GM19023 (cell line): ENCODE results near the gene BCL2L11.

Experiments used
- ATAC-seq: cut with Tn5 transposase; IDR thresholded peaks from one replicate; pipeline ENCODE4 v1.9.1; 2021; ENCODE audit warnings: mild to moderate bottlenecking, moderate library complexity; ENCODE audit not compliant: unreplicated experiment

The BCL2L11 gene

DNA sequence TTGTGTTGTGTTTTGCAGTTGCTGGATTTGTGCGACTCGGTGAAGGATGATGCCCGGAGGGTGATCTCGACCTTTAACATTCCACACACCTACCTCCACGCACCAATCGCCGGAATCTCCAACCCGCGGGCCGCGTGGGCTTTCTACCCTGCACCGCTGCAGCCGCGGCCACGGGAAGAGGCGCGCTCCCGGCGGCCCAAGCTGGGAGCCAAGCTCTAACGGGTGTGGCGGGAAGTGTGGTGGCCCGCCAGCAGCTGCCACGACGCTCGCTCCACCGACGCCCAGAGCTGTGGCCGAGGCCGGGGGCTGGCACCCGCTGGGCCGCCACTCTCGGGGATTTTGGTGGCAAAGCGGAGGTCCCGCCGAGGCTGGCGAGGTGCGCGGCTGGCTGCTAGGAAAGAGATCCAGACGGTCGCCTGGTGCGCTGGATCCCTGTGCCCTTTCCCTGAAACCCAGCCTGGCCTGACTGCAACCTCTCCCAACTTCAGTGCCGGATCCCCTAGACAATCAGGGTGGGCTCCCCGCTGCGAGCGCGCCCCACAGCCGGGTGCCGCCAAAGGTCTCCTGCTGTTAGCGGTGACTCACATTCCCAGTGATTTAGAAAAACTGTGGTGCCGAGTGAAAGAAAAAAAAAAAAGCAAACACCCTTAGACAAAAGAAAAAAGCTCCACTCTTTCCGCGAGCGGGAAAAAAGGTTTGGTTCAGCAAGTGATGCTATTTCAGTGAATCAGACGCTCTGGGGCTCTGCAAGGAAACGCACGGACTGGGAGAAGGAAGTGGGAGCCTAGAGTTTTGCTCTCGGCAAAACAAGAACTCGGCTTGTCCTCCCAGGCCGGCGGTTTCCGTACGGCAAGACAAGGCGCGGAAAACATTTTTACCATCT, 2.9 kb upstream of the BCL2L11 start:
- ATAC-seq, result no peak

DNA sequence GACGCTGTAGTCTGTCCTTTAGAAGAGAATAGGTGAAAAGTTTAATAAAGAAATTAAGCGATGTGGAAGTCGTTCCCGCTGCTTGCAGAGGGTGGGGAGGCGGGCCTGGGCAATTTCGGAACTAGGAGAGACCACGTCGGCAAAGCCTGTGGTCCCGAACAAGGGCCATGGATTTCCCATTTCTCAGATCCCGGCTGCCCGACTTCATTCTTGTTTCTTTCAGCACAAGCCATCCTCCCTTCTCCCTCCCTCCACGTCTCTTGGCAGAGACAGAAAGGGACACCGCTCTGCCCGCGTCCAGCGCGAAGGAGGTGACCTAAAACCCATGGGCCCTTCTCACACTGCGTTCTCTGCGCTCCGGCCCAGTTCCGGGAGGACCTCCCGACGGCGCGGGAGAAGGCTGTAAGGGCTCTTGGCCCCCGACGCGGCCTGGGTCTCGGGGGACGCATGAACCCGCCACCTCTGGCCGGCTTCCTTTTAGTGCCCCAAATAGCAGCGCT, 2.2 kb upstream of the BCL2L11 start:
- ATAC-seq, result no peak

DNA sequence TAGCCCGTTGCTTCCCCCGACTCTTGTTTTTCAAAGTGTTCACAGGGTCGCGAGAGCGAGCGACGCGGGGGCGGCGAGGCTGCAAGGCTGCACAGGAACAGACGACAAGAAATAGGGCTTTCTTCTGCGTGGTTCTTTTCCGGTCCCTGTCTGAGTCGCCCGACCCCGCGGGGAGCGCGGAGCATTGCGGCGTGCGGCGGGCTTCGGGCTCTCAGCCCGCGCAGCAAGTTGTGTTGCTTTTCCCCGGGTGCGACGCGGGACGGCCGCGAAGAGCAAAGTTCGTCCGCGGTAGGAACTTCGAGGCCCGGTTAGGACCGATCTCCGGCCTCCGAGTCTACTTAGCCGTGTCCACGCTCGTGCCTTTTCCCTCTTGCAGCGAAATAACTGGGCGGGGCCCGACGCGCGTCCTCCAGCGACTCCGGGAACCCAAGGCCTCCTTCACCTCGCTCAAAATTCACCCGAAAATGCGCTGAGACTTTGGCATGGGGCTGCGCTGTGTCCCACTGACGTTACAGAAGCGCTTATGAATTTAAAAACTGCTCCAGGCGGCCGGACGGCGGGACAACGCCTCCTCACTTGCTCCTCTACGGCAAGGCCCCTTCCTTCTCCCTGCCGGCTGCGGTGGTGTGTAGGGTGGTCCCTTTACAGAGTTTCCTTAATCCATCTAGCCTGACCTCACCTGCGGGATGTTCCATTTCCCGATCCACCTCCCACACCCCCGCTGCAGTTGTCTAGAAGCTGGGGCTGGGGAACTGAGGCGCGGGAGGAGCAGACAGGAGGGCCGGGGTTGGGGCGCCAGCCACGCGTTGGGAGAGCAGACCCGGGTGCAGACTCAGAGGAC, 1.5 kb upstream of the BCL2L11 start:
- ATAC-seq, result no peak

DNA sequence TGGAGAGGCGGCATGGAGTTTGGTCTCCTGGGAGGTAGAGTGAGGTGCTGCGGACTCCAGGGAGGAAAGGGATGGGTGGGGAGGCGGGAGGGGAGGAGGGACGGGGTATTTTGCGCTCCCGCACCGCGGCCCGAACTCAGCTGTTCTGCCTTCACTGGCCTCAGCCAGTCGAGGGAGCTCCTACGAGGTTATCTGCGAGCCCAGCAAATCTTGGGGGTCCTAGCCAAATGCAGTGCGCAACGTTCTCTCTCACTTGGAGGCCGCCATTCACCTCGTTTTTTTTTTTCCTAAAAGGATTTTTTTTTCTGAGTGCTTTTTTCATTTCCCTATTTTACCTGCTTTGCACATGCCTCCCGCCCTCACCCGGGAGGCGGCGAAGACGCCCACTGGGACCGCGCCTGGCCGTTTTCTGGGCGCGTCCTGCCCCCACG, 877 bp upstream of the BCL2L11 start:
- ATAC-seq, result no peak

DNA sequence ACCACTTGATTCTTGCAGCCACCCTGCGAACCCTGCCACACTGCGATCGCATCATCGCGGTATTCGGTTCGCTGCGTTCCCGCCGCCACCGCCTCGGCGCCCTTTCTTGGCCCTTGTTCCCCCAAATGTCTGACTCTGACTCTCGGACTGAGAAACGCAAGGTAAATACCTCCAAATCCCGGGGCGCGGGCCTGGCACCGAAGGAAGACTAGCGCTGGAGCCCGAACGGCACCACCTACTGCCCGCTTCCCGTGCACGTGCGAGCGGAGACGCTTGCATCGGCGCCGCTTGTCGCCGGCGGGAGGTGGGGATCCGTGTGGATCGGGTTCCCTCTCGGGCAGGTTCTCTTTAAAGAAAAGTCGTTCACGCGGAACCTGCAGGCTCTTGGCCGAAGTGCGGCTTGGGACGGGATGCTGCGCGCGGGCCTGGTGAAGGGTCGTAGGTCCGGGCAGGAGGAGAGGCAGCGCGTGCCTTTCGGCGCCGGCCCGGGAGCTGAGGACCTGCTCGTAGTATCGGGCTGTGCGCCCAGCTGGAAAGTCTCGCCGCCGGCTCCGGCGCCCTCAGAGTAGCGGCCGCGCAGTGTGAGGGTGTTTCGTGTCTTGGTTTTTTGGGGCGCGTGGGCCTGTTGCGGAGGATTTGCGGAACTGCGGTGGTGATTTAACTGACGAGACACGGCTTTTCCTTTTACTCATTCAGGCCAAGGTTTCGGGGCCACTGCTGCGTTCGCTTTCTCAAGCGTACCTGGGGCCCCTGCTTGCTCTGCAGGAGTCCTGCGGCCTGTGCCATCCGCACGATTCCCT, 514 bp downstream of the BCL2L11 start:
- ATAC-seq, result no peak

DNA sequence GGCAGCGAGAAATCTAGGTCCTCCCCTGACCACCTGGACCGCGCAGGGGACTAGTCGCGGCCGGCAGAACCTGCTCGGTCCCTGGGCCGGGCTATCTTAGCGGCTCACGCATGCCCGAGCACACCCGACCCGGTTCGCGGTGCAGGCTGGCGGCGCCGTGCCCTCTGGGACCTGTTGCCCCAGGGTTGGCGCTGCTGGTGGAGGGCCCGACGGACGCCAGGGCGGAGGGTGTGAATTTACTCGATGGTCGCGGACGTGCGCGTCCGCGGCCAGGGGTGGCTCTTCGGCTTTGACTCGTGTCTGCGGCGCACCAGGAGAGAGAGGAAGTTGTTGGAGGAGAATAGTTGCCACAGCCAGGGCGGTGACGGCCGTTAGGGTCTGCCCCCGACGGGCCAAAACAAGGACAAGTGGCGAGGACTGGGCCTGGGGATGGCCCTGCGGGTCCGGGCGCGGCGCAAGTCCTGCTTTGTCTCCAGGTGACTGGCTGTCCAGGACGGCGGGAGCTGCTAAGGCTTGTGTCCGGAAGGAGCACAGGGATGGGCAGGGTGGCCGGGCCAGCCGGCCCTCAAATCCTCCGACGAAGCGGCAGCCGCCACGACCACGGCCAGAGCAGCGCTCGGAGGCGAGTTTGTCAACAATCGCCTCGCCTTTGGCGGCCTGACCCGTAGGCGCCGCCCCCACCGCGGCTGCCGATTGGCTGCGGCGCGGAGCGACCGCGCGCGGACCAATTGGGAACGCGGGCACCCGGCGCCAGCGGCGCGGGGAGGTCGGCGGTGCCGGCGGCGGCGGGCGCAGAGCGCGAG, 1.3 kb downstream of the BCL2L11 start:
- peak; percentile 48 for ATAC-seq

DNA sequence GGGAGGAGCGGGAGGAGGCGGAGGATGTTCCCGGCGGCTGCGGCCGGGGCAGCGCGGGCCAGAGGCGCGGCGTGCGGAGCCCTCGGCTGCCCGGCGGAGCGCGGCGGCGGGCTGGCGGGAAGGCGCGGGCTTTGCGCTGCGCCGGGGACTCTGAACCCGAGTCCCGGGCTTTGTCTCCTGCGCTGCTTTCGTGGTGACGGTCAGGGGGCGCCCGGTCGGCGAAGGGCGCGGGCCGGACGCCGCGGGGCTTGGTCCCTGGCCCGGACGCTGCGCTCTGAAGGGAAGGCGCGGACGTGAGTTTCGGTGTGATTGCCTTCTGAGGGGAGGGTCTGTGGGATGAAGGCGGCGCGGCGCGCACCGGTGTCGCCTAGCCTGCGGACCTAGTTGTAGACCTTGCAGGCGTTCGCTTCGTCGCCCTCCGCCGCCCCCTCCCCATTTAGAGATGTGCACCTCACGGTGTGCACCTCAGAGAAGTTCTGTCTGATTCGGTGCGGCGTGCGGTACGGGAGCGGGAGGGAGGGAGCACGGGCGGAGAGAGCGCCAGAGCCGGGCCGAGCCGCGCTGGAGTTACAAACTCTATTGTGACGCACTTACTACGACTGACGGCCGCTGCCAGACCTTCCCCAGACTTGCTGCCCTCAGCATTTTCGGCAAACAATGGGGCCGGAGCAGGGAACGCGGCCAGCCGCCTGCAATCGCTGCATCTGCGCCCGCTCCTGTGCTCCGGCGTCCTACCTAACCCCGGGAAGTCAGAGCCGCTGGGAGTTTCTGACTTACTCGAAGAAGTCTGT, 2.1 kb downstream of the BCL2L11 start:
- ATAC-seq, result peak; percentile 1

DNA sequence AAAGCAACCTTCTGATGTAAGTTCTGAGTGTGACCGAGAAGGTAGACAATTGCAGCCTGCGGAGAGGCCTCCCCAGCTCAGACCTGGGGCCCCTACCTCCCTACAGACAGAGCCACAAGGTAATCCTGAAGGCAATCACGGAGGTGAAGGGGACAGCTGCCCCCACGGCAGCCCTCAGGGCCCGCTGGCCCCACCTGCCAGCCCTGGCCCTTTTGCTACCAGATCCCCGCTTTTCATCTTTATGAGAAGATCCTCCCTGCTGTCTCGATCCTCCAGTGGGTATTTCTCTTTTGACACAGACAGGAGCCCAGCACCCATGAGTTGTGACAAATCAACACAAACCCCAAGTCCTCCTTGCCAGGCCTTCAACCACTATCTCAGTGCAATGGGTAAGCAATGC, 3.0 kb downstream of the BCL2L11 start:
- ATAC-seq, result no peak

DNA sequence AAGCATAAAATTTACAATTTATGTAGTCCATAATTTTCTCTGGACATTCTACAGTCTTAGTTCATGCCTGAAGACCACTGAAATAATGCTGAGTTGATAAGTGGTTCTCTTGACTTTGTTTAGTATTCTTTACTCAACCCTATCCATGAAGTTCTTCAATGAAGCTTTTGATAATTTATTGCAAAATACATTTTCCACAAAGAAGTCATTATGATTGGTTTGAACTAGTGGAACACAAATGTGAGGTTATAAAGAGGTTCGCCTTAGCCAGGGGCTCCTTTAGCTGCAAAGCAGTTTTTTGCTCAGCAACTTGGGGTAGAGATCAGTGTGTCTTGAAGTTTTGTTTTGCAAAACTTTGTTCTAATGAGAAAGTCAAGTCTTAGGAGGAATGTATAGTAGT, 5.9 kb downstream of the BCL2L11 start:
- no peak for ATAC-seq

DNA sequence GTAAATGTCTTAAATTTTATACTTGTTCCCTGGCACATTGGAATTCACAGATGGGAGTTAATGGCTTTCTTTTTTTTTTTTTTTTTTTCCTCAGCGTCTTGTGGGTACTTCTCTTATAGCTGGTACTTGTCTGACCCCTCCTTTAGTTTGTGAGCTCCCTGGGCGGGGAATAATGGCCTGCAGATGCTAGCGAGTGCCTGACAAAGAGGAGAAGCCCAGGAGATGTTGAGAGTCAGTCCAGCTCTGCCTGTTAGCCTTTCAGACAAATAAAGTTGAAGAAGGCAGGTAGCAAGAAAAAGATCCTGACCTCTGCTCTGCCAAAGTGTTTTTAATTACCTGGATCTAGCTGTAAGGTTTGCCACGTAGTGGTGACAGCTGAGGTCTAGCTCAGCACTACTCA, 6.6 kb downstream of the BCL2L11 start:
- no peak for ATAC-seq

DNA sequence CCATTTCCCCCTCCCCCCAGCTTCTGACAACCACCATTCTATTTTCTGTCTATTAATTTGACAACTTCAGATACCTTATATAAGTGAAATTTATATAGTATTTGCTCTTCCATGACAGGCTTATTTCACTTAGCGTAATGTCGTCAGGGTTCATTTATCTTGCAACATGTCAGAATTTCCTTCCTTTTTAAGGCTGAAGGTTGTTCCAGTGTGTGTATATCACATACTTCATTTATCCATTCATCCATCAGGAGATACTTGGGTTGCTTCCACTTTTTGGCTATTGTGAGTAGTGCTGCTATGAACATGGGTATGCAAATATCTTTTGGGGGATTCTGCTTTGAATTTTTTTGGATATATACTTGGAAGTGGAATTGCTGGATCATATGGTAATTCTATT, 7.4 kb downstream of the BCL2L11 start:
- ATAC-seq, result no peak

DNA sequence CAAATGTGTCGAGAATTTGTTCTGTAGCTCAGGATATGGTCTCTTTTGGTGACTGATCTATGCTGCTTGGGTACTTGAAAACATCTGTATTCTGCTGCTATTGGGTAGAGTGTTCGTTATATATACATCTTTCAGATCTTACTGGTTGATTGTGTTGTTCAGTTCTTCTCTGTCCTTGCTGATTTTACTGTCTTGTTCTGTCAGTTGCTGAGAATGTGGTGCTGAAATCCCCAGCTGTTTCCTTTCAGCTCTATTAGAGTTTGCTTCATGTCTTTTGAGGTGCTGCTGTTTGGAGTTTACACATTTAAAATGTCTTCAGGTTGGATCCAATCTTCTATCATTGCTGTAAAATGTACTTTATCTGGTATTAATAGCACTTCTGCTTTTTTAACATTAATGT, 12.9 kb downstream of the BCL2L11 start:
- no peak for ATAC-seq

DNA sequence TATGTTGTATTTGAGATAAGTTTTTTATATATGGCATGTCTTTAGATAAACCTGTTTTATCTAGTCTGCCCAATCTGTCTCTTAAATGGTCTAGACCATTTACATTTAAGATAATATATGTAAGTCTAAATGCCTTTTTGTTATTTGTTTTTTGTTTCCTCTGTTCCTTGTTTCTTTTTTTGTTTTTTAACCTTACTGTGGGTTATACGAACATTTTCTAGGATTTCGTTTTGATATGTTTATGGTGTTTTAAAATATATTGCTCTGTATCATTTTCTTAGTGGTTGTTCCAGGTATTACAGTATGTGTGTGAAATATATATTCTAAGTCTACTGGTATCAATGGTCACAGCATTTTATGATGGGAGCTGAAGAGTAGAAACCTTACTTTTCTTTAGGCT, 13.3 kb downstream of the BCL2L11 start:
- ATAC-seq, result no peak

DNA sequence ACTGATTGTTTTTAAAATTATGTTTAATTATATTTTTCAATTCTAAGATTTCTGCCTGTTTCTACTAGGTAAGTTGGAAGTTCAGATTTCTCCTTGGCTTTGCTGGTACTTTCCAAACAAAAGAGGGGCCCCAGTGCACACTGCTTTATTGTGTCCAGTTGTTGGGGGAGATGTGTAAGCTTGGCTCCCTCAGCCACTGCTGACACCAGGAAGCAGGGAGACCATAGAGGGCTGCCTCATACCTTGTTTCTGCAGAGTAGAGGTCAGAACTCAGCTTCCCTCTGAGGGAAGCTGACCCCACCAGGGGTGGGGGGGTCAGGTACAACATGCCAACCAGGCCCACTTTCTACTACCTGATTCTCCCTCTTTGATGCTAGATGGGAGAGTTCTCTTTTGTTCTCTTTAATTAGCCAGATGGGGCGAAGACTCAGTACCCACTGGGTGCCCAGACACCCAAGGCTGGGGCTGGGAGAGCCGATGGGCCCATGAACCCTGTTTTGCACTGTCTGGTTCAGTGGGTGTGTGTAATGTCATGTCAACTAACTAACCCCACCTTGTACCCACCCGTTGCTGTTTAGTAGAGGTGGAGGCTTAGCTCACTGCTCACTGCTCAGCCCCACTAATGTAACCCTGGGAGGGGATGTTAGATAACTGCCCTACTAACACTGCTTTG, 14.7 kb downstream of the BCL2L11 start:
- no peak for ATAC-seq

DNA sequence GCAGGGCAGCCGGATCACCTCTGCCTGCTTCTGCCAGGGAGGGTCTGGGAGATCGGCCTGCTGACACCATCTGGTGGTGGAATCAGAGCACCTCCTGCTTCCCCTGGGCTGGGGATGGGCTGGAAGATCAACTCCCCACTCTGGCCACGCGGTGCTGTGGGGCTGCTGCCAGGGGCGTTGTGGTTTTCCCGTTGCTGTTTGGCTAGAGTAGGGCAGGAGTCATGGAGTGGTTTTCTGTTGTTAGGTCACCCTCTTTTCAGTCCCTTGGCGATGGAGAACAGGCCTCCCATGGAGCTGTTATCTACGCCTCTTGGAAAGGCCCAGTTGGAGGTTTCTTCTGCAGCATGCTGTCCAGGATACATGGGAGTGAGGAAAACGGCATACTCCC, 15.2 kb downstream of the BCL2L11 start:
- ATAC-seq, result no peak

DNA sequence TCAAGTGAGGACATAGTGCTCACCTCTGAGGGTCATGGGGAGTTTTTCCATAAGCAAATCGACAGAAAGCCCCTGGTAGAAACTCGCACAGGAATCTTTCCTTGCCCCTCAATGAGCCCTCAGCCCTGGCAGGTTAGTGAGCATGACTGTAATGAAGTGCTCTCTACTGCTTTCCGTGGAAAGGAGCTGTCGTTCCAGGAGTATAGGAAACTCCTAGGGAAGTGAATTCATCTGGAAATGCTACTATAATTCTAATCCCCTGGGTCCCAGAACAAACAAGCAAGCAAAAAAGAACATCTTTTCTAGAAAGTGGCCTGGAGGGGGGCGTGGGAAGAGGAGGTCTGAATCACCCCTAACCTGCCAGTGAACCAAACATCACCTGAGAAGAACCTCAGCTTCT, 18.1 kb downstream of the BCL2L11 start:
- ATAC-seq, result no peak

DNA sequence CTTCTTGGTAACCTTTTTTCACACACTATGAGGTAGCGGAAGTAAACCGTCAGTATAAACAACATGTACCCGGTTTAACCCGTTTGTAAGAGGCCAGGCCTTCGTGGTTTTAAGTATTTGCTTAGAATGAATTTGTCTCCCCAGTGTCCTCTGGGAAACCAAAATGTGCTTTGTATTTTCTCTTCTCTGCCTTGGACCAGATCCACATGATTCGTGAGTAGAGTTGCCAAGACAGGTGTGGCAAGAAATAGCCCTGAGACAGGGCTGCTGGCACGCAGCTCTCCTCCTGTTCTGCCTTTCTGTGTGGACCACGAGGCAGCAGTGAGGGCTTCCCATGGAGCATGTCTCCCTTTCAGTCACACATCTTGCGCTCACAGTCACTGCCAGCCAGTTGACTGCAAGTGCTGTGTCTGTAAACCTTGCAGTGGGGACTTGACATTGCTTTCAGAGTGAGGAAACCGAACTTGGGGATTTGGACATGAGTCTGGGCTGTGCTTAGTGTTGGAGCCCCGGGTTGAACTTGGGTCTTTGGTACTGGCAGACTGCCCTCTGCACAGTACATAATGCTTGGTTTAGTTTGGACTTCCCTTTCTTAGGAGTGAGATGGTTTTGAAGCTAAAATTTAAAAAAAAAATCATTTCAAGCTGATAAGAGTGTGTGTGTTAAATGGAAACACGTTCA, 19.1 kb downstream of the BCL2L11 start:
- ATAC-seq, result no peak

DNA sequence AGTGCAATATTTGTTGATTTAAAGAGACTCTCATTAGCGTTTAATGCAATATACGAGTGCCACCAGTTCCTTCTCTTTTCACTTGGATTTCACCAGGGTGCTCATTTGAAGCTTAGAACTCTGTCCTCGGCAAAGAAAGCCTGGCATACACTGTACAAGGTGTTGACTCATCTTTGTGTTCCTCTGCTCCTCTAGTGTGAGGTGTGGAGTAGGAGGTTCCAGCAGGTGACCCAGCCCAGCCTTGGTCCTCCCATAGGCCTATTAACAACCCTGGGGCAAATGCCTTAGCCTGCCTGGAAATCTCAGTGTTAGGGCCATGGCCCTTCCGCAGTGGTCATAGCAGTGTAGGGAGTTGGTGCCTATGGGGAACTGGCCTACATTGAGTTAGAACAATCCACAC, 20.1 kb downstream of the BCL2L11 start:
- ATAC-seq, result no peak
